ENCODE measurements around the gene DNMT1.

- TF ChIP-seq EZH2 (IDR thresholded peaks at IDR 0.05) (no peak), POLR2AphosphoS5 (IDR thresholded peaks at IDR 0.05; ENCODE audit: borderline replicate concordance, low read depth, low read length) (no peak)
Observed at GRCh38 chr19:10163536-10163935, 31.2 kb downstream of the DNMT1 start.
